ENCODE results near the gene ALPP. TPM values are rescaled to one million over a fixed set of nuclear protein-coding genes. Genes with fewer than 3 reads are reported as not detected.

ALPP gene
- polyA plus RNA-seq, 3 donors, result not detected

GRCh38 chr2:232376713-232377112 is 1.8 kb upstream of the ALPP start:
- no peak for DNase-seq
- Mint-ChIP-seq H3K27me3 (ENCODE audit: low read depth in 3 of 3) (peaks cover 3 to 16% (median 4%) of the 10 kb centered on the region in 3 donors), H3K9me3 (no peaks in the 10 kb centered on the region), H3K4me1 (peaks cover 3% of the 10 kb centered on the region), H3K27ac (no peak overlapping the region), H3K4me3 (no peak overlapping the region), H3K36me3 (no peaks in the 10 kb centered on the region)
- Histone ChIP-seq H3K36me3 (replicated peaks in 1 of 2; ENCODE audit: control insufficient read depth in 1 of 2, insufficient read depth in 2 of 2, low read length in 2 of 2) (no peaks in the 10 kb centered on the region), H3K27me3 (ENCODE audit: control insufficient read depth in 2 of 2, insufficient read depth in 2 of 2, low read length in 2 of 2) (peaks cover 0 to 2% of the 10 kb centered on the region in 2 donors), H3K4me1 (ENCODE audit: control insufficient read depth in 1 of 2, insufficient read depth in 2 of 2, low read length in 2 of 2) (no peaks in the 10 kb centered on the region), H2AFZ (ENCODE audit: insufficient read depth, low read depth, low read length, poor library complexity, severe bottlenecking) (no peak overlapping the region), H3K27ac (ENCODE audit: low read depth in 1 of 2, low read length in 2 of 2) (no peak overlapping the region), H3K9ac (ENCODE audit: insufficient read depth, low read length, poor library complexity, severe bottlenecking) (no peak overlapping the region), H3K4me3 (replicated peaks in 1 of 3; ENCODE audit: low read depth in 2 of 3, low read length in 3 of 3) (no peak overlapping the region), H4K20me1 (ENCODE audit: insufficient read depth, low read length) (no peaks in the 10 kb centered on the region), H3K4me2 (replicated peaks; ENCODE audit: extremely low read depth, low read length, poor library complexity, severe bottlenecking) (no peak overlapping the region), H3K79me2 (ENCODE audit: insufficient read depth, low read length) (no peaks in the 10 kb centered on the region), H3K9me3 (replicated peaks in 1 of 2; ENCODE audit: control insufficient read depth in 1 of 2, insufficient read depth in 1 of 2, low read length in 2 of 2) (no peaks in the 10 kb centered on the region)
- intact Hi-C loops (cut with micrococcal nuclease), result no loop called here
- WGBS (ENCODE audit: insufficient coverage), result 100% methylated on average over 6 of the region's 7 CpGs
- no peak for TF ChIP-seq CTCF (IDR thresholded peaks at IDR 0.05)

GRCh38 chr2:232377319-232377718 is 1.2 kb upstream of the ALPP start:
- Mint-ChIP-seq H3K9me3 (no peaks in the 10 kb centered on the region), H3K27me3 (ENCODE audit: low read depth in 3 of 3) (peaks cover 9 to 22% (median 10%) of the 10 kb centered on the region in 3 donors), H3K36me3 (no peaks in the 10 kb centered on the region), H3K4me3 (no peak overlapping the region), H3K27ac (no peak overlapping the region), H3K4me1 (peaks cover 3% of the 10 kb centered on the region)
- Histone ChIP-seq H3K4me3 (replicated peaks in 1 of 3; ENCODE audit: low read depth in 2 of 3, low read length in 3 of 3) (no peak overlapping the region), H3K27me3 (ENCODE audit: control insufficient read depth in 2 of 2, insufficient read depth in 2 of 2, low read length in 2 of 2) (peaks cover 0 to 7% of the 10 kb centered on the region in 2 donors), H3K9me3 (replicated peaks in 1 of 2; ENCODE audit: control insufficient read depth in 1 of 2, insufficient read depth in 1 of 2, low read length in 2 of 2) (no peaks in the 10 kb centered on the region), H3K4me1 (ENCODE audit: control insufficient read depth in 1 of 2, insufficient read depth in 2 of 2, low read length in 2 of 2) (no peaks in the 10 kb centered on the region), H2AFZ (ENCODE audit: insufficient read depth, low read depth, low read length, poor library complexity, severe bottlenecking) (no peak overlapping the region), H3K4me2 (replicated peaks; ENCODE audit: extremely low read depth, low read length, poor library complexity, severe bottlenecking) (no peak overlapping the region), H3K36me3 (replicated peaks in 1 of 2; ENCODE audit: control insufficient read depth in 1 of 2, insufficient read depth in 2 of 2, low read length in 2 of 2) (no peaks in the 10 kb centered on the region), H3K9ac (ENCODE audit: insufficient read depth, low read length, poor library complexity, severe bottlenecking) (no peak overlapping the region), H3K27ac (ENCODE audit: low read depth in 1 of 2, low read length in 2 of 2) (no peak overlapping the region), H3K79me2 (ENCODE audit: insufficient read depth, low read length) (no peaks in the 10 kb centered on the region), H4K20me1 (ENCODE audit: insufficient read depth, low read length) (no peaks in the 10 kb centered on the region)
- intact Hi-C loops (cut with micrococcal nuclease), result no loop called here
- no peak for TF ChIP-seq CTCF (IDR thresholded peaks at IDR 0.05)
- no peak for DNase-seq
- 90% methylated on average over 4 of the region's 7 CpGs for WGBS (ENCODE audit: insufficient coverage)

Measured in CD14-positive monocyte (primary cell).